HepG2 (cell line): ENCODE data around the gene ATRIP. TPM values are rescaled to one million over a fixed set of nuclear protein-coding genes. Genes with fewer than 3 reads are reported as not detected.
A peak's percentile ranks its signal among the peaks of the same experiment; 100 is the strongest.

ENCODE experiments used
- ATAC-seq: fragments of 200-7000 bp; cut with Tn5 transposase; 3 replicates; pipeline ENCODE4 v1.9.1; 2020; ENCODE audit warnings: mild to moderate bottlenecking, moderate library complexity
- BruUV-seq: library from RNA; stranded (reverse); fragments of 400-500 nt; replicated peaks from 2 replicates; lab custom pipeline; 2021; lab: Mats Ljungman, UMichigan
- CTCF ChIA-PET: fragments of 300-600 bp; formaldehyde crosslinking; extraction: SDS; loops from one replicate; lab custom pipeline; 2021; ENCODE audit warnings: low total read pairs, inconsistent platforms, low intra/inter-chr PET ratio; lab: Yijun Ruan, JAX
- POLR2A ChIA-PET: fragments of 350-600 bp; sonication (Branson Sonifier 250); formaldehyde crosslinking; loops from one replicate; lab custom pipeline; 2020; ENCODE audit warnings: antibody characterized with exemption, inconsistent platforms; lab: Yijun Ruan, JAX
- DNase-seq: peaks from one replicate; pipeline ENCODE4 v3.0.0-alpha.2; 2015; ENCODE audit warnings: low spot score
- FAIRE-seq: peaks from 3 replicates; lab custom pipeline; 2011; peaks lifted over from hg19 to GRCh38; lab: Jason Lieb, UNC
- H2AFZ ChIP-seq: one replicate; pipeline ENCODE4 v1.6.1; 2011; ENCODE audit warnings: low read length, inconsistent platforms
- H3K27ac ChIP-seq: fragments of 300-600 bp; 3 replicates; pipeline ENCODE4 v1.8.0; 2011; ENCODE audit warnings: mixed run types, mild to moderate bottlenecking, mixed read lengths, low read length, inconsistent platforms; ENCODE audit not compliant: insufficient read depth; ENCODE audit errors: extremely low read length
- H3K27me3 ChIP-seq, 2 experiments: fragments of 200-600 bp in 1 of 2; 2 replicates in 1 of 2; 3 replicates in 1 of 2; pipeline versions ENCODE4 v1.6.0 to v1.8.0; 2011; ENCODE audit warnings: low read length in 2 of 2, mild to moderate bottlenecking in 2 of 2, moderate library complexity in 2 of 2, inconsistent platforms in 1 of 2; ENCODE audit not compliant: insufficient read depth in 2 of 2, control insufficient read depth in 1 of 2
- H3K36me3 ChIP-seq, 2 experiments: fragments of 200-600 bp in 1 of 2; replicated peaks in 1 of 2; 2 replicates in 1 of 2; 3 replicates in 1 of 2; pipeline versions ENCODE4 v1.5.1 to v1.8.0; 2011; ENCODE audit warnings: low read length in 2 of 2, inconsistent platforms in 1 of 2; ENCODE audit not compliant: insufficient read depth in 2 of 2, control insufficient read depth in 1 of 2
- H3K4me1 ChIP-seq: 2 replicates; pipeline ENCODE4 v1.5.1; 2012; ENCODE audit warnings: low read length, inconsistent platforms; ENCODE audit not compliant: insufficient read depth
- H3K4me2 ChIP-seq: 2 replicates; pipeline ENCODE4 v1.6.0; 2011; ENCODE audit warnings: low read depth, low read length, inconsistent platforms
- H3K4me3 ChIP-seq, 3 experiments: fragments of 200-600 bp in 1 of 3; sonication (generic), shearing (Covaris generic) in 1 of 3; replicated peaks in 1 of 3; 2 replicates each; pipeline ENCODE4 v1.5.1; 2011 to 2016; ENCODE audit warnings: low read length in 3 of 3, inconsistent platforms in 2 of 3, low read depth in 2 of 3, mild to moderate bottlenecking in 2 of 3, control low read depth in 1 of 3, mixed read lengths in 1 of 3; ENCODE audit not compliant: insufficient read depth in 1 of 3
- H3K79me2 ChIP-seq: one replicate; pipeline ENCODE4 v1.6.1; 2011; ENCODE audit warnings: low read length, inconsistent platforms; ENCODE audit not compliant: insufficient read depth
- H3K9ac ChIP-seq: 2 replicates; pipeline ENCODE4 v1.6.0; 2011; ENCODE audit warnings: mild to moderate bottlenecking, low read depth, low read length, inconsistent platforms; ENCODE audit not compliant: insufficient read depth
- H3K9me3 ChIP-seq: 2 replicates; pipeline ENCODE4 v1.5.1; 2012; ENCODE audit warnings: mild to moderate bottlenecking, low read length
- H4K20me1 ChIP-seq: 2 replicates; pipeline ENCODE4 v1.6.0; 2011; ENCODE audit warnings: inconsistent platforms, mild to moderate bottlenecking, low read length, moderate library complexity; ENCODE audit not compliant: insufficient read depth
- HDAC2 ChIP-seq: sonication (generic); formaldehyde crosslinking; IDR thresholded peaks from 2 replicates; pipeline ENCODE4 v1.4.0; 2020; ENCODE audit warnings: missing genetic modification reagents
- KDM3A ChIP-seq: IDR thresholded peaks from 2 replicates; pipeline ENCODE4 v1.6.1; 2018; ENCODE audit warnings: low read depth, missing compliant biosample characterization
- WIZ ChIP-seq: sonication (generic); formaldehyde crosslinking; IDR thresholded peaks from 2 replicates; pipeline ENCODE4 v1.5.1; 2020; ENCODE audit warnings: mild to moderate bottlenecking, missing genetic modification reagents
- ZNF225 ChIP-seq: sonication (generic); formaldehyde crosslinking; IDR thresholded peaks from 2 replicates; pipeline ENCODE4 v1.4.0; 2020; ENCODE audit warnings: mild to moderate bottlenecking, missing genetic modification reagents
- WGBS: methylation state at CpG from one replicate; pipeline ENCODE4 v1.1.6; 2017; ENCODE audit warnings: low lambda C conversion rate; 5-methylcytosine and 5-hydroxymethylcytosine counted together
- in situ Hi-C: cut with HindIII; loops from 2 replicates; pipeline ENCODE4 v1.10.0; 2017; ENCODE audit warnings: low pct_unique_long_range_greater_than_20kb; ENCODE audit not compliant: extremely low pct_ligation_motif_present
- intact Hi-C: fragments of 100-400 bp; cut with micrococcal nuclease; formaldehyde crosslinking; loops from one replicate; pipeline ENCODE4 v1.10.0; 2022; ENCODE audit not compliant: unreplicated experiment
- polyA plus RNA-seq, 8 experiments: library from polyadenylated mRNA; depleted of rRNA in 3 of 8; stranded (reverse) in 7 of 8; unstranded in 1 of 8; fragments of >200 nt; fragmentation: Illumina TruSeq in 4 of 8; extraction: Trizol in 4 of 8; gene quantifications; 2 replicates each; pipeline versions ENCODE4 v1.2.1 to v1.2.3, GENCODE V29; 2011 to 2016; ENCODE audit warnings: low read depth in 4 of 8, missing spikeins in 1 of 8, mixed read lengths in 1 of 8; ENCODE audit not compliant: insufficient read depth in 1 of 8
- total RNA-seq, 5 experiments: library from RNA; depleted of rRNA; stranded (reverse); fragments of >200 nt; fragmentation: Illumina TruSeq; extraction: Trizol; gene quantifications; 2 replicates each; pipeline ENCODE4 v1.2.3, GENCODE V29; 2016; ENCODE audit warnings: low read depth in 1 of 5
- TF ChIP-seq, protein P1 (sequence below): sonication (generic); formaldehyde crosslinking; IDR thresholded peaks from 2 replicates; pipeline ENCODE4 v1.4.0; 2020; ENCODE audit warnings: missing genetic modification reagents
- TF ChIP-seq, protein P2 (sequence below): sonication (generic); formaldehyde crosslinking; IDR thresholded peaks from 2 replicates; pipeline ENCODE4 v1.4.0; 2020; ENCODE audit warnings: low read depth, missing genetic modification reagents
- TF ChIP-seq, protein P3 (sequence below): sonication (generic); formaldehyde crosslinking; IDR thresholded peaks from 2 replicates; pipeline ENCODE4 v1.5.0; 2020; ENCODE audit warnings: mild to moderate bottlenecking, missing genetic modification reagents, borderline replicate concordance

ATRIP gene
- total and polyA plus RNA-seq, 2 of the 13 experiments (the other 11 are each of a cell fraction or from before 2014, with no cell fraction given), result 5.1 to 12.5 TPM

DNA sequence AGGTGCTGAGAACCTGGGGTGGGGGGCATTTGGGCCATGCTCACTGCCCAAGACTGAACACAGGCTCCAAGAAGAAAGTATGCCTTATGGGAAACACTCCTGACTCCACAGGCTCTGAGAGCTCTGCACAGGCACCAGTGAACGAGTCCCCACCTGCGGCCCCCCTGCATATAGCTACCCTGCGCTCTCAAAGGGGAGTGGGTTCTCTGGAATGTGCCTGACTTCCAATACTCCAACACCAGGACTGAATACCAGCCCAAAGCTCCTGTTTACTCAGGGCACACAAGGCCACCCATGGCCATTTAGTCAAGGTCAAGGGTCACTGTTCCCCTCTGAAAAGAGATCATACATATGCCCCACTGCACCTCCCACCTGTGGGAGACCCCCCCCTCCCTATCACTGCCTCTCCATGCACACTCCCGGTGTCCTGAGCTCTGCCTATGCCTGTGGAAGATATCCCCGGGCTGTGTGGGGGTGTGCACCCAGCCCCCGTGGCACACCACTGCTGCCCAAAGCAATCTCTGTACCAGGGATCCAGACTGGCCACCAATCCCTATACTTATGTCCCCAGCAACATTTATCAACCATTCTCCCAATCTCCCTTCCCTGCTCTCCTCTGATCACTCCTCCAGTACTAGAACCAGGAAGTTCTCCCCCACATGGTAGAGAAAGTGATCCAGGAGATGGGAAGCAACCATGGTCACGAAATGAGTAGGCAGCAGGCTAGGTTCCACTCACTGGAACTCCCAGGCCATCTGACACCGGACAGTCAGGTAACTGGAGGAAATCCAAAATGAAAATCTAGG is 15.1 kb upstream of the ATRIP start:
- Histone ChIP-seq H3K27me3 (no peaks in the 10 kb centered on the region), H3K79me2 (peaks cover 28% of the 10 kb centered on the region), H3K4me3 (peak overlapping the region; percentile 13 to 93 (median 27); a peak in 5 of 6 replicates), H3K27ac (peak overlapping the region; percentile 99), H3K4me1 (peaks cover 84% of the 10 kb centered on the region), H3K4me2 (peak overlapping the region; percentile 100), H3K9ac (peak overlapping the region; percentile 96), H4K20me1 (peaks cover 19% of the 10 kb centered on the region), H3K9me3 (no peaks in the 10 kb centered on the region), H3K36me3 (peaks cover 3 to 4% of the 10 kb centered on the region in 2 experiments; a peak in 4 of 5 replicates), H2AFZ (no peak overlapping the region)
- no TSS peak for BruUV-seq
- 18% methylated on average over 5 of the region's 8 CpGs for WGBS
- DNase-seq (peak; percentile 92), ATAC-seq (peak; percentile 34), FAIRE-seq (peak; percentile 89)
- ChIA-PET CTCF (no interaction called here), POLR2A (interaction anchor here (0.6 to 9.0 kb wide), 15 partner anchors 10 to 871 kb away, joined by 3 to 130 read pairs (median 6); partner anchors contain the start of genes ATRIP, CCDC51, CDC25A and PFKFB4)
- in situ Hi-C loops, result no loop called here
- intact Hi-C loops, result no loop called here
- TF ChIP-seq, protein P1, sequence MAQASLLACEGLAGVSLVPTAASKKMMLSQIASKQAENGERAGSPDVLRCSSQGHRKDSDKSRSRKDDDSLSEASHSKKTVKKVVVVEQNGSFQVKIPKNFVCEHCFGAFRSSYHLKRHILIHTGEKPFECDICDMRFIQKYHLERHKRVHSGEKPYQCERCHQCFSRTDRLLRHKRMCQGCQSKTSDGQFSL (CRISPR knock-in tag), result peak; percentile 94
- TF ChIP-seq, protein P2, sequence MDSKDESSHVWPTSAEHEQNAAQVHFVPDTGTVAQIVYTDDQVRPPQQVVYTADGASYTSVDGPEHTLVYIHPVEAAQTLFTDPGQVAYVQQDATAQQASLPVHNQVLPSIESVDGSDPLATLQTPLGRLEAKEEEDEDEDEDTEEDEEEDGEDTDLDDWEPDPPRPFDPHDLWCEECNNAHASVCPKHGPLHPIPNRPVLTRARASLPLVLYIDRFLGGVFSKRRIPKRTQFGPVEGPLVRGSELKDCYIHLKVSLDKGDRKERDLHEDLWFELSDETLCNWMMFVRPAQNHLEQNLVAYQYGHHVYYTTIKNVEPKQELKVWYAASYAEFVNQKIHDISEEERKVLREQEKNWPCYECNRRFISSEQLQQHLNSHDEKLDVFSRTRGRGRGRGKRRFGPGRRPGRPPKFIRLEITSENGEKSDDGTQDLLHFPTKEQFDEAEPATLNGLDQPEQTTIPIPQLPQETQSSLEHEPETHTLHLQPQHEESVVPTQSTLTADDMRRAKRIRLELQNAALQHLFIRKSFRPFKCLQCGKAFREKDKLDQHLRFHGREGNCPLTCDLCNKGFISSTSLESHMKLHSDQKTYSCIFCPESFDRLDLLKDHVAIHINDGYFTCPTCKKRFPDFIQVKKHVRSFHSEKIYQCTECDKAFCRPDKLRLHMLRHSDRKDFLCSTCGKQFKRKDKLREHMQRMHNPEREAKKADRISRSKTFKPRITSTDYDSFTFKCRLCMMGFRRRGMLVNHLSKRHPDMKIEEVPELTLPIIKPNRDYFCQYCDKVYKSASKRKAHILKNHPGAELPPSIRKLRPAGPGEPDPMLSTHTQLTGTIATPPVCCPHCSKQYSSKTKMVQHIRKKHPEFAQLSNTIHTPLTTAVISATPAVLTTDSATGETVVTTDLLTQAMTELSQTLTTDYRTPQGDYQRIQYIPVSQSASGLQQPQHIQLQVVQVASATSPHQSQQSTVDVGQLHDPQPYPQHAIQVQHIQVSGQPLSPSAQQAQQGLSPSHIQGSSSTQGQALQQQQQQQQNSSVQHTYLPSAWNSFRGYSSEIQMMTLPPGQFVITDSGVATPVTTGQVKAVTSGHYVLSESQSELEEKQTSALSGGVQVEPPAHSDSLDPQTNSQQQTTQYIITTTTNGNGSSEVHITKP (CRISPR knock-in tag), result peak; percentile 79
- peak; percentile 95 for TF ChIP-seq HDAC2 (CRISPR knock-in tag)
- TF ChIP-seq KDM3A (CRISPR knock-in tag), result peak; percentile 28; the same call in 1 of the 2 replicates
- no peak for TF ChIP-seq WIZ (CRISPR knock-in tag)
- TF ChIP-seq ZNF225 (CRISPR knock-in tag), result no peak
- TF ChIP-seq, protein P3, sequence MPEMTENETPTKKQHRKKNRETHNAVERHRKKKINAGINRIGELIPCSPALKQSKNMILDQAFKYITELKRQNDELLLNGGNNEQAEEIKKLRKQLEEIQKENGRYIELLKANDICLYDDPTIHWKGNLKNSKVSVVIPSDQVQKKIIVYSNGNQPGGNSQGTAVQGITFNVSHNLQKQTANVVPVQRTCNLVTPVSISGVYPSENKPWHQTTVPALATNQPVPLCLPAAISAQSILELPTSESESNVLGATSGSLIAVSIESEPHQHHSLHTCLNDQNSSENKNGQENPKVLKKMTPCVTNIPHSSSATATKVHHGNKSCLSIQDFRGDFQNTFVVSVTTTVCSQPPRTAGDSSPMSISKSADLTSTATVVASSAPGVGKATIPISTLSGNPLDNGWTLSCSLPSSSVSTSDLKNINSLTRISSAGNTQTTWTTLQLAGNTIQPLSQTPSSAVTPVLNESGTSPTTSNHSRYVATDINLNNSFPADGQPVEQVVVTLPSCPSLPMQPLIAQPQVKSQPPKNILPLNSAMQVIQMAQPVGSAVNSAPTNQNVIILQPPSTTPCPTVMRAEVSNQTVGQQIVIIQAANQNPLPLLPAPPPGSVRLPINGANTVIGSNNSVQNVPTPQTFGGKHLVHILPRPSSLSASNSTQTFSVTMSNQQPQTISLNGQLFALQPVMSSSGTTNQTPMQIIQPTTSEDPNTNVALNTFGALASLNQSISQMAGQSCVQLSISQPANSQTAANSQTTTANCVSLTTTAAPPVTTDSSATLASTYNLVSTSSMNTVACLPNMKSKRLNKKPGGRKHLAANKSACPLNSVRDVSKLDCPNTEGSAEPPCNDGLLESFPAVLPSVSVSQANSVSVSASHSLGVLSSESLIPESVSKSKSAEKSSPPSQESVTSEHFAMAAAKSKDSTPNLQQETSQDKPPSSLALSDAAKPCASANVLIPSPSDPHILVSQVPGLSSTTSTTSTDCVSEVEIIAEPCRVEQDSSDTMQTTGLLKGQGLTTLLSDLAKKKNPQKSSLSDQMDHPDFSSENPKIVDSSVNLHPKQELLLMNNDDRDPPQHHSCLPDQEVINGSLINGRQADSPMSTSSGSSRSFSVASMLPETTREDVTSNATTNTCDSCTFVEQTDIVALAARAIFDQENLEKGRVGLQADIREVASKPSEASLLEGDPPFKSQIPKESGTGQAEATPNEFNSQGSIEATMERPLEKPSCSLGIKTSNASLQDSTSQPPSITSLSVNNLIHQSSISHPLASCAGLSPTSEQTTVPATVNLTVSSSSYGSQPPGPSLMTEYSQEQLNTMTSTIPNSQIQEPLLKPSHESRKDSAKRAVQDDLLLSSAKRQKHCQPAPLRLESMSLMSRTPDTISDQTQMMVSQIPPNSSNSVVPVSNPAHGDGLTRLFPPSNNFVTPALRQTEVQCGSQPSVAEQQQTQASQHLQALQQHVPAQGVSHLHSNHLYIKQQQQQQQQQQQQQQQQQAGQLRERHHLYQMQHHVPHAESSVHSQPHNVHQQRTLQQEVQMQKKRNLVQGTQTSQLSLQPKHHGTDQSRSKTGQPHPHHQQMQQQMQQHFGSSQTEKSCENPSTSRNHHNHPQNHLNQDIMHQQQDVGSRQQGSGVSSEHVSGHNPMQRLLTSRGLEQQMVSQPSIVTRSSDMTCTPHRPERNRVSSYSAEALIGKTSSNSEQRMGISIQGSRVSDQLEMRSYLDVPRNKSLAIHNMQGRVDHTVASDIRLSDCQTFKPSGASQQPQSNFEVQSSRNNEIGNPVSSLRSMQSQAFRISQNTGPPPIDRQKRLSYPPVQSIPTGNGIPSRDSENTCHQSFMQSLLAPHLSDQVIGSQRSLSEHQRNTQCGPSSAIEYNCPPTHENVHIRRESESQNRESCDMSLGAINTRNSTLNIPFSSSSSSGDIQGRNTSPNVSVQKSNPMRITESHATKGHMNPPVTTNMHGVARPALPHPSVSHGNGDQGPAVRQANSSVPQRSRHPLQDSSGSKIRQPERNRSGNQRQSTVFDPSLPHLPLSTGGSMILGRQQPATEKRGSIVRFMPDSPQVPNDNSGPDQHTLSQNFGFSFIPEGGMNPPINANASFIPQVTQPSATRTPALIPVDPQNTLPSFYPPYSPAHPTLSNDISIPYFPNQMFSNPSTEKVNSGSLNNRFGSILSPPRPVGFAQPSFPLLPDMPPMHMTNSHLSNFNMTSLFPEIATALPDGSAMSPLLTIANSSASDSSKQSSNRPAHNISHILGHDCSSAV, result no peak
